Endothelial cell of umbilical vein (primary cell): Measurements from ENCODE around the gene CCDC170. TPM values are rescaled to one million over a fixed set of nuclear protein-coding genes. Genes with fewer than 3 reads are reported as not detected.
A peak's percentile ranks its signal among the peaks of the same experiment; 100 is the strongest.

Experiments used
- BruUV-seq: library from RNA; stranded (reverse); fragments of 400-500 nt; replicated peaks from 2 replicates; lab custom pipeline; 2021; lab: Mats Ljungman, UMichigan
- CTCF ChIA-PET: fragments of 300-600, 350-600 bp; sonication (Branson Sonifier 250); formaldehyde crosslinking; loops from one replicate; lab custom pipeline; 2021; ENCODE audit warnings: antibody characterized with exemption, inconsistent platforms; lab: Charles Lee
- POLR2A ChIA-PET: fragments of 300-600, 350-600 bp; sonication (Branson Sonifier 250); formaldehyde crosslinking; loops from one replicate; lab custom pipeline; 2021; ENCODE audit warnings: antibody characterized with exemption, inconsistent platforms; lab: Charles Lee
- DNase-seq: peaks from one replicate; pipeline ENCODE4 v3.0.0-alpha.2; 2011; ENCODE audit warnings: low read depth, low spot score
- FAIRE-seq: peaks from 2 replicates; lab custom pipeline; 2011; peaks lifted over from hg19 to GRCh38; lab: Jason Lieb, UNC
- H2AFZ ChIP-seq: 2 replicates; pipeline ENCODE4 v1.6.0; 2012; ENCODE audit warnings: low read depth, low read length, control low read depth, inconsistent platforms
- H3K27ac ChIP-seq: 2 replicates; pipeline ENCODE4 v1.5.1; 2011; ENCODE audit warnings: low read depth, mild to moderate bottlenecking, control low read depth, low read length, moderate library complexity; ENCODE audit not compliant: insufficient read depth
- H3K27me3 ChIP-seq, 2 experiments: 2 replicates each; pipeline versions ENCODE4 v1.6.0 to v1.6.1; 2011; ENCODE audit warnings: low read length in 2 of 2, mixed read lengths in 1 of 2; ENCODE audit not compliant: control insufficient read depth in 2 of 2, insufficient read depth in 2 of 2
- H3K36me3 ChIP-seq, 2 experiments: 2 replicates in 1 of 2; 3 replicates in 1 of 2; pipeline ENCODE4 v1.5.1; 2011; ENCODE audit warnings: low read length in 2 of 2, mild to moderate bottlenecking in 1 of 2, moderate library complexity in 1 of 2; ENCODE audit not compliant: control insufficient read depth in 2 of 2, insufficient read depth in 2 of 2; ENCODE audit errors: extremely low read depth in 1 of 2
- H3K4me1 ChIP-seq: 3 replicates; pipeline ENCODE4 v1.5.1; 2011; ENCODE audit warnings: mild to moderate bottlenecking, low read length; ENCODE audit not compliant: control insufficient read depth, insufficient read depth; ENCODE audit errors: extremely low read depth
- H3K4me2 ChIP-seq: 2 replicates; pipeline ENCODE4 v1.6.1; 2011; ENCODE audit warnings: low read length, control low read depth, mixed read lengths; ENCODE audit not compliant: insufficient read depth
- H3K4me3 ChIP-seq, 3 experiments: fragments of 200-600 bp in 1 of 3; sonication (generic), shearing (Covaris generic) in 1 of 3; replicated peaks in 1 of 3; 2 replicates each; pipeline ENCODE4 v1.5.1; 2011 to 2016; ENCODE audit warnings: control low read depth in 3 of 3, low read length in 3 of 3, mild to moderate bottlenecking in 2 of 3, inconsistent platforms in 1 of 3, low read depth in 1 of 3, moderate library complexity in 1 of 3; ENCODE audit not compliant: insufficient read depth in 1 of 3
- H3K79me2 ChIP-seq: 2 replicates; pipeline ENCODE4 v1.6.0; 2012; ENCODE audit warnings: low read length, inconsistent platforms; ENCODE audit not compliant: control insufficient read depth, insufficient read depth
- H3K9ac ChIP-seq: replicated peaks from 2 replicates; pipeline ENCODE3; 2011; ENCODE audit warnings: low read length, control low read depth; ENCODE audit not compliant: insufficient read depth; ENCODE audit errors: extremely low read depth
- H3K9me1 ChIP-seq: replicated peaks from 3 replicates; pipeline ENCODE4 v1.6.0; 2011; ENCODE audit warnings: mild to moderate bottlenecking, low read length; ENCODE audit not compliant: control insufficient read depth, insufficient read depth; ENCODE audit errors: extremely low read depth
- H3K9me3 ChIP-seq: replicated peaks from 2 replicates; pipeline ENCODE4 v1.5.1; 2012; ENCODE audit warnings: low read length, inconsistent platforms; ENCODE audit not compliant: control insufficient read depth, insufficient read depth
- H4K20me1 ChIP-seq: replicated peaks from 2 replicates; pipeline ENCODE3; 2011; ENCODE audit warnings: mild to moderate bottlenecking, low read length; ENCODE audit not compliant: control insufficient read depth, insufficient read depth; ENCODE audit errors: extremely low read depth
- CTCF ChIP-seq, 2 donors: IDR thresholded peaks; 1 replicate in 1 of 2; 2 replicates in 1 of 2; pipeline ENCODE4 v1.5.1; 2011; ENCODE audit warnings: low read length in 2 of 2, mild to moderate bottlenecking in 2 of 2, moderate library complexity in 2 of 2, control low read depth in 1 of 2, inconsistent platforms in 1 of 2, low read depth in 1 of 2; ENCODE audit not compliant: insufficient read depth in 1 of 2; ENCODE audit errors: extremely low read depth in 1 of 2
- EZH2 ChIP-seq: IDR thresholded peaks from 2 replicates; pipeline ENCODE4 v1.6.1; 2012; ENCODE audit warnings: borderline replicate concordance, low read depth, mild to moderate bottlenecking, moderate library complexity, low read length, inconsistent platforms; ENCODE audit not compliant: severe bottlenecking
- FOS ChIP-seq: IDR thresholded peaks from 2 replicates; pipeline ENCODE4 v1.6.1; 2011; ENCODE audit warnings: mild to moderate bottlenecking, low read length, moderate library complexity, borderline replicate concordance; ENCODE audit not compliant: insufficient read depth
- GATA2 ChIP-seq: IDR thresholded peaks from 2 replicates; pipeline ENCODE4 v1.7.0; 2011; ENCODE audit warnings: low read depth, mild to moderate bottlenecking, moderate library complexity, mixed read lengths, low read length; ENCODE audit not compliant: insufficient read length, insufficient read depth
- JUN ChIP-seq: IDR thresholded peaks from 2 replicates; pipeline ENCODE4 v1.6.1; 2011; ENCODE audit warnings: borderline replicate concordance, low read depth; ENCODE audit not compliant: insufficient read length, insufficient read depth
- MAX ChIP-seq: IDR thresholded peaks from 2 replicates; pipeline ENCODE4 v1.6.1; 2011; ENCODE audit not compliant: insufficient read depth, insufficient read length
- MYC ChIP-seq: IDR thresholded peaks from one replicate; pipeline ENCODE4 v1.6.1; 2011; ENCODE audit warnings: mild to moderate bottlenecking, low read depth, low read length
- POLR2A ChIP-seq: IDR thresholded peaks from 2 replicates; pipeline ENCODE4 v1.6.1; 2012; ENCODE audit warnings: low read depth, mild to moderate bottlenecking, control low read depth, low read length
- POLR2AphosphoS5 ChIP-seq: IDR thresholded peaks from 2 replicates; pipeline ENCODE4 v1.6.1; 2012; ENCODE audit warnings: low read depth, mild to moderate bottlenecking, control low read depth, low read length, moderate library complexity; ENCODE audit not compliant: insufficient read depth
- dilution Hi-C: fragments of 300-500 bp; cut with MboI; formaldehyde crosslinking; loops from one replicate; pipeline ENCODE4 v1.15.0; 2019; ENCODE audit warnings: low sequenced_read_pairs; ENCODE audit not compliant: extremely low pct_ligation_motif_present
- intact Hi-C: fragments of 100-400 bp; cut with micrococcal nuclease; formaldehyde crosslinking; loops from one replicate; pipeline ENCODE4 v1.10.0; 2022
- polyA plus RNA-seq, 4 experiments: library from polyadenylated mRNA; depleted of rRNA in 3 of 4; stranded (reverse) in 3 of 4; unstranded in 1 of 4; fragments of >200 nt; gene quantifications; 2 replicates each; pipeline versions ENCODE4 v1.2.1 to v1.2.3, GENCODE V29; 2011 to 2012; ENCODE audit warnings: missing spikeins in 1 of 4
- total RNA-seq: library from RNA; stranded (reverse); gene quantifications from 2 replicates; pipeline ENCODE4 v1.2.3, GENCODE V29; 2021

The CCDC170 gene
- total and polyA plus RNA-seq, 2 donors (not counting 3 experiments of a cell fraction or from before 2014, with no cell fraction given): 0.07 to 0.21 TPM

GRCh38 chr6:151661928-151662327 lies 168.1 kb downstream of the CCDC170 start:
- DNase-seq: peak; percentile 9
- no peak for TF ChIP-seq MYC
- TF ChIP-seq CTCF (IDR thresholded peaks at IDR 0.05; ENCODE audit: extremely low read depth in 1 of 2, insufficient read depth in 1 of 2, low read depth in 1 of 2, low read length in 2 of 2): peak; percentile 23 to 52
- TF ChIP-seq FOS: no peak
- TF ChIP-seq POLR2A: no peak
- no peaks in the 10 kb centered on the region for H4K20me1 ChIP-seq
- no peak overlapping the region for H3K9ac ChIP-seq
- FAIRE-seq: no peak
- H3K27ac ChIP-seq: no peak overlapping the region
- H3K9me1 ChIP-seq: no peaks in the 10 kb centered on the region
- no peaks in the 10 kb centered on the region for H3K9me3 ChIP-seq
- intact Hi-C loops (loop anchor here (5.0 kb wide), 1 partner anchor 605 kb away; no protein-coding TSS in a partner anchor), dilution Hi-C loops (no loop called here)
- BruUV-seq: no TSS peak
- H3K27me3 ChIP-seq: peaks cover 7 to 21% of the 10 kb centered on the region in 2 experiments
- H3K36me3 ChIP-seq: no peaks in the 10 kb centered on the region
- H3K79me2 ChIP-seq: no peaks in the 10 kb centered on the region
- no peak overlapping the region for H2AFZ ChIP-seq
- POLR2A ChIA-PET: no interaction called here
- no peak overlapping the region for H3K4me3 ChIP-seq
- H3K4me2 ChIP-seq: no peak overlapping the region
- CTCF ChIA-PET: interaction anchor here (1.0 to 2.4 kb wide), 5 partner anchors 9 to 606 kb away, joined by 3 to 16 read pairs (median 5); no protein-coding TSS in a partner anchor
- H3K4me1 ChIP-seq: no peaks in the 10 kb centered on the region

GRCh38 chr6:151663559-151663958 lies 169.7 kb downstream of the CCDC170 start:
- H3K79me2 ChIP-seq: no peaks in the 10 kb centered on the region
- dilution Hi-C loops: no loop called here
- H3K9me1 ChIP-seq: no peaks in the 10 kb centered on the region
- H3K36me3 ChIP-seq: no peaks in the 10 kb centered on the region
- peaks cover 7 to 21% of the 10 kb centered on the region in 2 experiments for H3K27me3 ChIP-seq
- ChIA-PET CTCF (interaction anchor here (1.0 to 2.4 kb wide), 5 partner anchors 14 to 693 kb away, joined by 3 to 16 read pairs (median 4); no protein-coding TSS in a partner anchor), POLR2A (no interaction called here)
- intact Hi-C loops: loop anchor here (5.0 kb wide), 1 partner anchor 604 kb away; no protein-coding TSS in a partner anchor
- no peak overlapping the region for H3K9ac ChIP-seq
- no peak overlapping the region for H2AFZ ChIP-seq
- DNase-seq (no peak), FAIRE-seq (no peak)
- TF ChIP-seq POLR2AphosphoS5 (no peak), MYC (no peak), GATA2 (no peak), EZH2 (no peak), FOS (no peak), CTCF (IDR thresholded peaks at IDR 0.05; ENCODE audit: extremely low read depth in 1 of 2, insufficient read depth in 1 of 2, low read depth in 1 of 2, low read length in 2 of 2) (no peak), MAX (no peak), POLR2A (no peak), JUN (no peak)
- BruUV-seq: no TSS peak
- no peak overlapping the region for H3K4me2 ChIP-seq
- H3K9me3 ChIP-seq: no peaks in the 10 kb centered on the region
- no peak overlapping the region for H3K4me3 ChIP-seq
- no peaks in the 10 kb centered on the region for H3K4me1 ChIP-seq
- H4K20me1 ChIP-seq: no peaks in the 10 kb centered on the region
- H3K27ac ChIP-seq: no peak overlapping the region
